ENCODE measurements around the gene PATL2.

DNA sequence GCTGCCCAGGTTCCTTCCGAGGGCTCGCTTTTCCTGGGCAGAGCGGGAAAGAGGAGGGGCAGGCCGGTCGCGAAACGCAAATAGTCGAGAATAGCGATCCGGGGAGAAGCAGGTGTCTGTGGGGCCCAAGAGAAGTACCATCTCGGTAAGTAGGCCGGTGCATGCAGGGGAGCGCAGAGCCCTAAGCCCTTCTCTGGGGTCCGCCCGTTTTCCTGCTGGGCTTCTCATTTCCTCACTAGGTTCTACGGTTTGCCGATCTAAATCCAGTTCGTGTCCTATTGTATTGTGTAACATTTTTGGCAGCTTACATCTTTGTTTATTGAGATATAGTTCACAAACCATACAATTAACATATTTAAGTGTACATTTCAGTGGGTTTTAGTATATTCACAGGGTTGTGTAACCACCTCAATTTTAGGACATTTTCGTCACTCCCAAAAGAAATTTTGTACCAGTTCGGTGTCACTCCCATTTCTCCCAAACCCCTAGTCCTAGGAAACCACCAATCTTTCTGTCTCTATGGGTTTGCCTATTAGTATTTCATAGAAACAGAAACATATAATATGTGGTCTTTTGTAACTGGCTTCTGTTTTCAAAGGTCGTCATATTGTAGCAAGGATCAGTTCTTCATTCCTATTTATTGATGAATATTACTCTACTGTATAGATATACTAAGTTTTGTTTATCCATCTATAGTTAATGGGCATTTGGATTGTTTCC lies 18.4 kb upstream of the PATL2 start:
- TF ChIP-seq, protein P1, sequence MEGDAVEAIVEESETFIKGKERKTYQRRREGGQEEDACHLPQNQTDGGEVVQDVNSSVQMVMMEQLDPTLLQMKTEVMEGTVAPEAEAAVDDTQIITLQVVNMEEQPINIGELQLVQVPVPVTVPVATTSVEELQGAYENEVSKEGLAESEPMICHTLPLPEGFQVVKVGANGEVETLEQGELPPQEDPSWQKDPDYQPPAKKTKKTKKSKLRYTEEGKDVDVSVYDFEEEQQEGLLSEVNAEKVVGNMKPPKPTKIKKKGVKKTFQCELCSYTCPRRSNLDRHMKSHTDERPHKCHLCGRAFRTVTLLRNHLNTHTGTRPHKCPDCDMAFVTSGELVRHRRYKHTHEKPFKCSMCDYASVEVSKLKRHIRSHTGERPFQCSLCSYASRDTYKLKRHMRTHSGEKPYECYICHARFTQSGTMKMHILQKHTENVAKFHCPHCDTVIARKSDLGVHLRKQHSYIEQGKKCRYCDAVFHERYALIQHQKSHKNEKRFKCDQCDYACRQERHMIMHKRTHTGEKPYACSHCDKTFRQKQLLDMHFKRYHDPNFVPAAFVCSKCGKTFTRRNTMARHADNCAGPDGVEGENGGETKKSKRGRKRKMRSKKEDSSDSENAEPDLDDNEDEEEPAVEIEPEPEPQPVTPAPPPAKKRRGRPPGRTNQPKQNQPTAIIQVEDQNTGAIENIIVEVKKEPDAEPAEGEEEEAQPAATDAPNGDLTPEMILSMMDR (IDR thresholded peaks at IDR 0.05), result no peak
- TF ChIP-seq ZFX (IDR thresholded peaks at IDR 0.05; ENCODE audit: borderline replicate concordance), result no peak
